HL-60/S4 treated with retinoic acid at 250 ng/mL for 4 days and 3 days (cell line): ENCODE results near the gene NNT.
"Not testable (repeated sequence)": the region's sequence is repeated elsewhere in the genome, so short reads cannot be mapped to it uniquely, and the experiment has no call there.

ENCODE experiments used
- in situ Hi-C: fragments of 300-500 bp; cut with MboI; formaldehyde crosslinking; loops from 2 replicates; pipeline ENCODE4 v1.7.0; 2022; ENCODE audit warnings: low sequenced_read_pairs

The NNT gene

DNA sequence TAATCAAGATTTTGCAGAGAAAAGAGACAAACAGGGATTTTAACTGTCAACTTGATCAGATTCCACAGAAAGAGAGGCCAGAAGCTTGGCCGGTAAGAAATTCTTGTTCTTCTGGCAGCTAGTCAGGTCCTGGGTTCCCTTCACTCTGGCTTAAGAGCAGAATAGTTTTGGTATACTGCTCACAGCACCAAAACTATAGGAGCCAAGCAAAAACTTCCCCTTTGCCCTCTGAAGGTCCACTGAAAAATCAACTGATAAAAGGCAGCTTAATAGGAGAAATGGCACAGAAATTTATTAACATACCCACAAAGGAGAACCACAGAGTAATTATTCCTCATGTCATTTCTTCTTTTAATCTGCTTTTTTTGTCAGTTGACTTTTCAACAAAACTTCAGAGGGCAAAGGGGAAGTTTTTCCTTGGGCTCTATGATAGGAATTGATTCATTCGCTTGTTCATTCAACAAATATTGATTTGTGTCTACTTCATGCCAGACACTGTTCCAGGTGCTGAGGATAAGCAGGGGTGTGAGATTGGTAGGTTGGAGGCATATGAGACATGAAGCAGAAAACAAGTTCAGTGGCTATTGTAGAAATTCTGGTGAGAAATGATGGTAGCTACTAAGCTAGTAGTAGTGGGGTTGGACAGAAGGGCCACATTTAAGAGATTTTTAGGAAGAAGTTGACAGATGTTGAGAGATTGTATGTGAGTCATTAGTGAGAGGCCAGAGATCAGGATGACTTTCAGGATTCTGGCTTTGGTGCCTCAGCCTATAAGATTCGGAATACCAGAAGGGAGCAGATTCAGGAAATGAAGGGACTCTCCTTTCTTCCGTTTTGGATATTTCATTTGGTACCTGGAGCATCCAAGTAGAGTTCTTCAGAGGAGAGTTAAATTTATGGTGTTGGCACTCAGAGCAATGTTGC, 20.6 kb upstream of the NNT start:
- in situ Hi-C loops, result no loop called here

DNA sequence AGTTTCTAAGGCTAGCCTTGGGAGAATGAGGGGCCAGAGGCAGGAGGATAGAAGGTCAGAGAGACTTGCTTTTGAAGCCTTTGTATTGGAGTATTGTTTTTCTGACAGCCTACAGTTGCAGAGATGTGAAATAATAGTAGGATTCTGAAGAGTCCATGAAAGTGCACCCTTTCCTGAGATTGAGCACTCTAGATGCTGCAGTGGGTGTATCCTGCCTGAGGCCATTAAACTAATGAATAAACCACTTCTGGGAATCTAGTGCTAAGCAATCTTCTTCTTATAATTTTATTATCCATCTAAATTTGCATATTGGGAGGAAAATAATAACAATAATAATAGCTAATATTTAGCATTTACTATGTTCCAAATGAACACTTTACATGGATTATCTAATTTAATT, 19.3 kb upstream of the NNT start:
- in situ Hi-C loops, result no loop called here

DNA sequence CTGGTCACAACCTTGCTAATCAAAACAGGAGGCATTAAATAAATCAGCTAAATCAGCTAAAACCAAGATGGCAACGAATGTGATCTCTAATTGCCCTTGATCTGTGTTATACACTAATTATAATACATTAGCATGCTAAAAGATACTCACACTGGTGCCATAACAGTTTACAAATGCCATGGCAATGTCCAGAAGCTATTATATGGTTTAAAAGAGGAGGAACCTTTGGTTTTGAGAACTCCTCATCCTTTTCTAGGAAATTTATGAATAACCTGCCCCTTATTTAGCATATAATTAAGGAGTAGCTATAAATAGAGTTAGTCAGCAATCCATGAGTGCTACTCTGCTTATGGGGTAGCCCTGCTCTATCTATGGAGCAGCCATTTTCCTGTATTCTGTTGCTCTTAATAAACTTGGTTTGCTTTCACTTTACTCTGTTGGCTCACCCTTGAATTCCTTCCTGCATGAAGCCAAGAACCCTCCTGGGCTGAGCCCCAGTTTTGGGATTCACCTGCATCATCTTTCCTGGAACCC, 18.7 kb upstream of the NNT start:
- in situ Hi-C loops, result no loop called here

- in situ Hi-C loops, result no loop called here
These were observed 14.1 kb upstream of the NNT start for GRCh38 chr5:43588842-43589241.

DNA sequence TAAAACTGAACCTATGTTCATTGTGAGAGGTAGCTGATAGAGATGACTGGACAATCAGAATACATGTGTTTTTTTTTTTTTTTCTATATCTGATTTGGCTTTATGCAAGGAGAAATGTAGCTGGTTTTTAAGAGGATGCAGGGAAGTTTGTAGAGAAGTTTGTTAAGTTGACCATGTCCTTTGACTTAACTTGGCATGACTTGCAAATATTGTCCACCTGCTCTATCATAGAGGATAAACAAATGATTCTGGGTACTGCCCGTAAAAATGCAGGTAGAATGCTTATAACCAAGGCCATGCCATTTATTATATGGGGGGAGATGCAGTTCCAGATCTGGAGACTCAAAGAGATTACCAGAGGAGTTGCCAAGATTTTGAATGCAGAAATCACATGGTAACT, 13.7 kb upstream of the NNT start:
- in situ Hi-C loops, result no loop called here

- in situ Hi-C loops, result no loop called here
These were observed 12.3 kb upstream of the NNT start for GRCh38 chr5:43590700-43591099.

GRCh38 chr5:43592363-43592762, 10.6 kb upstream of the NNT start:
- in situ Hi-C loops, result no loop called here

DNA sequence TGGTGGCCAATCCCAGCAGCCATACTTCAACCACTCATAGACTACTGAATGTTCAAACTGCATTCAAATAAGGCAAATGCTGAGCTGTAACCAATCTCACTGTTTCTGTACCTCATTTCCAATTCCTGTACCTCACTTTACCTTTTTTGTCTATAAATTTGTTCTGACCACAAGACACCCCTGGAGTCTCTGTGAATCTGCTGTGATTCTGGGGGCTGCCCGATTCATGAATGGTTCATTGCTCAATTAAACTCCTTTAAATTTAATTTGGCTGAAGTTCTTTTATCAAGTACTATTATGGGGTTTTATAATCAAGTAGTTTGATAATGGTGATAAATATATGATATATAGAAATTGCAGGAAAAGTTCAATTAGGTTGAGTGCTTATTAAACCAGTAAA, 4.1 kb upstream of the NNT start:
- in situ Hi-C loops, result not testable (repeated sequence)

- in situ Hi-C loops, result no loop called here
These were observed 1.3 kb upstream of the NNT start for GRCh38 chr5:43601454-43602260.

- in situ Hi-C loops, result no loop called here
These were observed 601 bp downstream of the NNT start for GRCh38 chr5:43603344-43604217.

DNA sequence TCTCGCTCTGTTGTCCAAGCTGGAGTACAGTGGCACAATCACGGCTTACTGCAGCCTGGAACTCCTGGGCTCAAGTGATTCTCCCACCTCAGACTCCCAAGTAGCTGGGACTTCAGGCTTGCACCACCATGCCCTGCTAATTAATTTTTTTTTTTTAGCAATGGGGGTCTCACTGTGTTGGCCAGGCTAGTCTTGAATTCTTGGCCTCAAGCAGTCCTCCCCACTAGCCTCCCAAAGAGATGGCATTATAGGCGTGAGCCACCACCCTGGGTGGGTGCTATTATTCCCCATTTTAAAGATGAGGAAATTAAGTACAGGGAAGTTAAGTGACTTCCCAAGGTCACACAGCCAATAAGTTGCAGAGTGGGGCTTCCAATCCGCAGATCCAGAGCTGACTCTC, 1.7 kb downstream of the NNT start:
- in situ Hi-C loops, result no loop called here

DNA sequence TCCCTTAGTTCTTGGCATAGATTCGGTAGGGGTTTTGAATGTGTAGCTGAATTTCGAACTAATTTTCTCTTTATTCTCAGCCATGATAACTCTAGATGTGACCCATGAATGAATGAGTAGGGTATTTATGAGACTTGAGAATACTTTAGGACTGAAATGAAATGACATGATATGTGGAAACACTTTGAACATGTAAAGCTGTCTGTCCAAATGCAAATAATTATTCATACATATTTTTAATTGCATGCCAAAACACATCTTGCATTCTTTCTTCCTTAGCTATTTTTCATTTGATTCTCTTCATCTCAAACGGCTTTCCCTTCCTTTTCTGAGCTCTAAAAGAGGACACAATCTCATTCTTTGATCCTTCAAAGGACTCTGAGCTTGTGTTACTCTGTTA, 3.4 kb downstream of the NNT start:
- in situ Hi-C loops, result no loop called here

DNA sequence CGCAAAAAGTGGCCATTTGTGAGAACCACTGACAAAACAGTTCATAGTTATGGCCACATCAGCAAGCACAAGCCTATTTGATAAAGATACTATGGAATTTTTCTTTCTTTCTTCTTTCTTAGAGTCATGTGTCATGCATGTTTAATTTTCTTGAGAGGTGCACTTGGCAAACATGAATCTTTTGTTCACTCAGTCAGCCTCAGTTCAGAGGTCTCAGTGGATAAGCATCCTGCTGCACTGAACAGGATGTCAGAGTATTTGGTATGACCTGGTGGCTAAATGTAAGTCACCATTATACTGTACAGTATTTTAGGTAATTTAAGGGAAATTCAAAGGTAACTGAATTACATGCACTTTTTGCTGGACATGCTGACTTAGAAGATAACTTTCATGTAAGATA, 5.4 kb downstream of the NNT start:
- in situ Hi-C loops, result no loop called here

- in situ Hi-C loops, result no loop called here
These were observed 6.8 kb downstream of the NNT start for GRCh38 chr5:43609752-43610151.

DNA sequence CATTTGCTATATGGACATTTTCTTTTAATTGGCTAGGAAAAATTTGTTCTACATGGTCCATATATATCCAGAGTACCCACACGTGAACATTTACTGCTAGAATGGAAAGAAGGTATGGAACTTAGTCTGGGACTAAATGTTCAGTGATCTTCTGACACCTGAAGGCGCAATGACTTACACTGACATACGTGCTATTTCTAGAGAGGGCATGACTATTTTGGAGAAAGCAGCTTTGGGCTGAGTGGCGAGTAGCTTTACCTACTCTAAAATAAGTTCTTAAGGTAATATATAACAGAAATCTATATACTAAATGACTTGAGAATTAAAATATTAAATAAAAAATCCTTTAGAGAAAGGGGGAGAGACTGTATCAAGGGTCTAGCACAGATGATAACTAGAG, 10.4 kb downstream of the NNT start:
- in situ Hi-C loops, result no loop called here

DNA sequence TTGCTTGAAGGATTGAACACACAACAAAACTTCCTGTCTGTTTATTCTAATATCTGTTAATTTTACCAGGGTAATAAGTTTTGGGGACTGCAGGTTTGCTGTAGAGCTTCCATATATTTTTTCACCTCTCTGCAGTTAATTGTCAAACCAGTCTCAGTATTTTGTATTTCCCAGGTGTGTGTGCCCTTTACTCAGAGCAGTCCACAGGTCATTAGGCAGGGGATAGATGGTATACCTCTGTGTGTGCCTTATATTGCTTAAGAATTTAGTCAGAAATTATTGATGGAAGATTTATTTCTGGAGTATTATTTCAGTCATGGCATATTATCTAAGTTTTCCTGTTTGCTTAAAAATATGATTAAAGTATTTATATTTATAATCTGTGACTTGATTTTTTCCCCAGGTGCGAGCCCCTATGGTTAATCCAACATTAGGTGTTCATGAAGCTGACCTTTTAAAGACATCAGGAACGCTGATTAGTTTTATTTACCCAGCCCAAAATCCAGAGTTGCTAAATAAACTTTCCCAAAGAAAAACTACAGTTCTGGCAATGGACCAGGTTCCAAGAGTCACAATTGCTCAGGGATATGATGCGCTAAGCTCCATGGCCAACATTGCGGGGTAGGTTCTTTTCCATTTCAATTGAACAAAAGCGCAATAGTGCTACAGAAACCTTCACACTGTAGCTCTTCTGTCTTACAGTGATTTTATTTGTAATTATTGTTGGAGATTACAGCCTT, 12.6 kb downstream of the NNT start:
- in situ Hi-C loops, result no loop called here

- in situ Hi-C loops, result no loop called here
These were observed 13.6 kb downstream of the NNT start for GRCh38 chr5:43616535-43616934.

DNA sequence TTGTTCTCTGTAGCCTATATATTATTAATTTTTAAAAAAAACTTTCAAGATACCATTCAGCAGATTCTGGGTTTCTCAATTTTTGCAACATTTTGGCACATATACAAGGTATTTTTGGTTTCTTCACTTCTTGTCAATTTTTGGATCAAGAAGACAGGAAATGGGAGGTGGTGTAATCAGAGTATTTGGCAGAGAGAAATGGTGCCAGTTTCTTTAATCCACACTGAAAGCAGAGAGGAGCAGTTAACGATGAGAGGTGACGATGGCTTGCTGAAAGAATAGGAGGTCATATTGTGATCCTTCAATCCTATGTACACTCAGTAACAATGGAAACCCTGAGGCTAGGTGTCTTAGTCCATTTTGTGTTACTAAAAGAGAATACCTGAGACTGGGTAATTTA, 16.4 kb downstream of the NNT start:
- in situ Hi-C loops, result no loop called here

- in situ Hi-C loops, result no loop called here
These were observed 16.9 kb downstream of the NNT start for GRCh38 chr5:43619911-43620310.

GRCh38 chr5:43620944-43621505, 18.0 kb downstream of the NNT start:
- in situ Hi-C loops, result no loop called here
